HCT116 (cell line): ENCODE measurements around the gene SHROOM1. TPM values are rescaled to one million over a fixed set of nuclear protein-coding genes. Genes with fewer than 3 reads are reported as not detected.

Experiments used
- ATAC-seq: fragments of 200-7000 bp; cut with Tn5 transposase; 2 replicates; pipeline ENCODE4 v1.9.1; 2020; ENCODE audit warnings: mild to moderate bottlenecking, moderate library complexity
- BruUV-seq: library from RNA; stranded (reverse); fragments of 400-500 nt; replicated peaks from 2 replicates; lab custom pipeline; 2021; lab: Mats Ljungman, UMichigan
- CTCF ChIA-PET: fragments of 300-600 bp; sonication (Branson Sonifier 250); formaldehyde crosslinking; loops from one replicate; lab custom pipeline; 2021; ENCODE audit warnings: antibody characterized with exemption; lab: Charles Lee
- POLR2A ChIA-PET: fragments of 300-600, 350-600 bp; sonication (Branson Sonifier 250); formaldehyde crosslinking; loops from one replicate; lab custom pipeline; 2021; ENCODE audit warnings: antibody characterized with exemption; lab: Charles Lee
- RAD21 ChIA-PET, 2 experiments: fragments of 300-600 bp; sonication (Branson Sonifier 250); formaldehyde crosslinking; loops; one replicate each; lab custom pipeline; 2023; ENCODE audit warnings: low total read pairs in 2 of 2; ENCODE audit not compliant: uncharacterized antibody in 2 of 2, unreplicated experiment in 2 of 2, low non-redundant PET in 1 of 2; lab: Charles Lee
- DNase-seq: peaks from one replicate; pipeline ENCODE4 v3.0.0-alpha.2; 2010; ENCODE audit warnings: low read depth, low spot score
- H2AFZ ChIP-seq: fragments of 200-600 bp; shearing (Covaris generic), sonication (generic); 2 replicates; pipeline ENCODE4 v1.6.1; 2017; ENCODE audit warnings: low read depth, mixed run types, mixed read lengths, antibody characterized with exemption, low read length; ENCODE audit not compliant: poor library complexity, severe bottlenecking
- H3K27ac ChIP-seq: 2 replicates; pipeline ENCODE4 v1.5.1; 2012; ENCODE audit warnings: low read depth, low read length
- H3K27me3 ChIP-seq: fragments of 200-600 bp; sonication (generic); 2 replicates; pipeline ENCODE4 v1.6.1; 2016; ENCODE audit warnings: mixed run types, low read length, mixed read lengths; ENCODE audit not compliant: insufficient read depth
- H3K36me3 ChIP-seq, 2 experiments: fragments of 200-500 bp in 1 of 2; fragments of 200-600 bp in 1 of 2; sonication (Bioruptor generic) in 1 of 2; sonication (generic) in 1 of 2; 2 replicates each; pipeline versions ENCODE4 v1.5.1 to v1.6.1; 2014 to 2016; ENCODE audit warnings: low read length in 2 of 2, inconsistent platforms in 1 of 2, mixed read lengths in 1 of 2, mixed run types in 1 of 2; ENCODE audit not compliant: insufficient read depth in 2 of 2, control insufficient read depth in 1 of 2
- H3K4me1 ChIP-seq, 2 experiments: fragments of 200-600 bp in 1 of 2; sonication (generic) in 1 of 2; 2 replicates each; pipeline versions ENCODE4 v1.5.1 to v1.6.1; 2012 to 2017; ENCODE audit warnings: low read length in 2 of 2, inconsistent platforms in 1 of 2, mild to moderate bottlenecking in 1 of 2, mixed read lengths in 1 of 2, mixed run types in 1 of 2, moderate library complexity in 1 of 2; ENCODE audit not compliant: insufficient read depth in 2 of 2, control insufficient read depth in 1 of 2
- H3K4me2 ChIP-seq: fragments of 200-600 bp; sonication (generic); 2 replicates; pipeline ENCODE4 v1.6.1; 2017; ENCODE audit warnings: mixed run types, low read length, mixed read lengths
- H3K4me3 ChIP-seq, 2 experiments: fragments of 200-600 bp in 1 of 2; sonication (generic) in 1 of 2; replicated peaks in 1 of 2; 2 replicates each; pipeline ENCODE4 v1.5.1; 2011 to 2016; ENCODE audit warnings: low read length in 2 of 2, control low read depth in 1 of 2, low read depth in 1 of 2, mild to moderate bottlenecking in 1 of 2, mixed read lengths in 1 of 2, mixed run types in 1 of 2
- H3K79me2 ChIP-seq: fragments of 200-600 bp; sonication (generic); 2 replicates; pipeline ENCODE4 v1.6.1; 2017; ENCODE audit warnings: mild to moderate bottlenecking, mixed run types, low read length, moderate library complexity, mixed read lengths; ENCODE audit not compliant: insufficient read depth
- H3K9ac ChIP-seq: fragments of 200-600 bp; sonication (generic); 2 replicates; pipeline ENCODE4 v1.6.1; 2016; ENCODE audit warnings: low read length, mixed read lengths
- H3K9me2 ChIP-seq: fragments of 200-600 bp; sonication (generic), shearing (Covaris generic); 2 replicates; pipeline ENCODE4 v1.6.1; 2017; ENCODE audit warnings: mixed run types, mild to moderate bottlenecking, moderate library complexity; ENCODE audit not compliant: insufficient read depth
- H3K9me3 ChIP-seq, 2 experiments: fragments of 200-500 bp in 1 of 2; fragments of 200-600 bp in 1 of 2; sonication (Bioruptor generic) in 1 of 2; sonication (generic) in 1 of 2; 2 replicates each; pipeline ENCODE4 v1.6.1; 2014 to 2017; ENCODE audit warnings: low read length in 2 of 2, mixed read lengths in 2 of 2, inconsistent platforms in 1 of 2, low read depth in 1 of 2, mild to moderate bottlenecking in 1 of 2, mixed run types in 1 of 2, moderate library complexity in 1 of 2; ENCODE audit not compliant: control insufficient read depth in 1 of 2, insufficient read depth in 1 of 2
- H4K20me1 ChIP-seq: fragments of 200-600 bp; sonication (generic), shearing (Covaris generic); 2 replicates; pipeline ENCODE4 v1.6.1; 2017; ENCODE audit warnings: mixed run types, mild to moderate bottlenecking, moderate library complexity; ENCODE audit not compliant: insufficient read depth
- CBX3 ChIP-seq: IDR thresholded peaks from 2 replicates; pipeline ENCODE4 v1.6.1; 2012; ENCODE audit warnings: low read depth
- CEBPB ChIP-seq: IDR thresholded peaks from 2 replicates; pipeline ENCODE4 v1.6.1; 2012; ENCODE audit warnings: low read depth
- EGR1 ChIP-seq: IDR thresholded peaks from 2 replicates; pipeline ENCODE4 v1.6.1; 2012; ENCODE audit warnings: low read depth
- ELF1 ChIP-seq: IDR thresholded peaks from 2 replicates; pipeline ENCODE4 v1.6.1; 2012; ENCODE audit warnings: low read depth, borderline replicate concordance
- EZH2 ChIP-seq: fragments of 200-600 bp; sonication (generic); IDR thresholded peaks from 2 replicates; pipeline ENCODE4 v1.6.1; 2017; ENCODE audit warnings: antibody characterized with exemption, mixed run types
- FOSL1 ChIP-seq: IDR thresholded peaks from 2 replicates; pipeline ENCODE4 v1.6.1; 2012; ENCODE audit warnings: low read depth
- JUND ChIP-seq: IDR thresholded peaks from 2 replicates; pipeline ENCODE4 v1.6.1; 2012
- POLR2AphosphoS5 ChIP-seq: IDR thresholded peaks from 2 replicates; pipeline ENCODE4 v1.6.1; 2011; ENCODE audit warnings: mild to moderate bottlenecking, low read depth, low read length, moderate library complexity
- SIN3A ChIP-seq: IDR thresholded peaks from 2 replicates; pipeline ENCODE4 v1.6.1; 2012; ENCODE audit warnings: low read depth
- SP1 ChIP-seq: IDR thresholded peaks from 2 replicates; pipeline ENCODE4 v1.6.1; 2012; ENCODE audit warnings: low read depth
- SRF ChIP-seq: IDR thresholded peaks from 2 replicates; pipeline ENCODE4 v1.6.1; 2012; ENCODE audit warnings: low read depth
- YY1 ChIP-seq: IDR thresholded peaks from 2 replicates; pipeline ENCODE4 v1.6.1; 2011; ENCODE audit warnings: low read length, low read depth, moderate library complexity, mild to moderate bottlenecking; ENCODE audit not compliant: insufficient replicate concordance; ENCODE audit errors: extremely low read depth
- ZNF274 ChIP-seq: fragments of 200-500 bp; sonication (Bioruptor generic); IDR thresholded peaks from 2 replicates; pipeline ENCODE4 v1.6.1; 2014; ENCODE audit warnings: mild to moderate bottlenecking, low read depth, low read length, inconsistent platforms
- intact Hi-C: fragments of 100-400 bp; cut with micrococcal nuclease; formaldehyde crosslinking; loops from 2 replicates; pipeline ENCODE4 v1.10.0; 2022
- total RNA-seq: library from RNA; stranded (reverse); gene quantifications from one replicate; pipeline ENCODE4 v1.2.1, GENCODE V29; 2021; ENCODE audit not compliant: unreplicated experiment
- TF ChIP-seq, protein P1 (sequence below): IDR thresholded peaks from 2 replicates; pipeline ENCODE4 v1.6.1; 2012; ENCODE audit warnings: low read depth

The SHROOM1 gene
- total RNA-seq, 1 experiment from 2014 or later: 9.5 TPM

DNA sequence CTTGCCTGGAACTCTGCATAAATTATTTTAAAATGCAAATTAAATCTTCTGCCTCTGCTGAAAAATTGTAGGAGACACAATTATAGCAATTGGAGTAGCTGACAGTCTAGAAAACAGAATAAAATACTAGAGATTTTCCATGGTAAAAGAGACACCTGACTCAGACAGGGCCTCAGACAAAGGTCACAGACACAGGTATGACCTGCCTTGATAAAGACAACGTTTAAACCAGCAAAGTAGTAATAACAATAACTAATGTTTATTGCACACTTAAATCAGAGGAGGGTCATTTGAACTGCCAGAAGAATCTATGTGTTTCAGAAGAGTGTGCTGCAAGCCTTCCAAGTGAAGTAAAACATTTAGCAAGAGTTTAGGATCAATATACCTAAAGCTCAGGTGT lies 13.4 kb downstream of the SHROOM1 start:
- Histone ChIP-seq H3K4me1 (peaks cover 0 to 18% of the 10 kb centered on the region in 2 experiments; a peak in 3 of 4 replicates), H3K27me3 (no peaks in the 10 kb centered on the region), H3K4me2 (no peak overlapping the region), H3K9me2 (no peaks in the 10 kb centered on the region), H3K79me2 (no peaks in the 10 kb centered on the region), H3K36me3 (no peaks in the 10 kb centered on the region), H4K20me1 (no peaks in the 10 kb centered on the region), H3K9ac (no peak overlapping the region), H3K27ac (no peak overlapping the region), H3K9me3 (no peaks in the 10 kb centered on the region), H3K4me3 (no peak overlapping the region), H2AFZ (no peak overlapping the region)
- ChIA-PET CTCF (interaction anchor here (1.2 to 1.5 kb wide), 2 partner anchors 10 to 311 kb away, joined by 3 to 8 read pairs; no protein-coding TSS in a partner anchor), RAD21 (interaction anchor here in 1 of 2 experiments (1.2 kb wide), 1 partner anchor 290 kb away, joined by 3 read pairs; no protein-coding TSS in a partner anchor), POLR2A (no interaction called here)
- intact Hi-C loops: no loop called here
- no TSS peak for BruUV-seq
- ATAC-seq (no peak), DNase-seq (no peak)
- TF ChIP-seq EGR1: no peak
- no peak for TF ChIP-seq SP1
- no peak for TF ChIP-seq ZNF274
- no peak for TF ChIP-seq YY1
- TF ChIP-seq, protein P1, sequence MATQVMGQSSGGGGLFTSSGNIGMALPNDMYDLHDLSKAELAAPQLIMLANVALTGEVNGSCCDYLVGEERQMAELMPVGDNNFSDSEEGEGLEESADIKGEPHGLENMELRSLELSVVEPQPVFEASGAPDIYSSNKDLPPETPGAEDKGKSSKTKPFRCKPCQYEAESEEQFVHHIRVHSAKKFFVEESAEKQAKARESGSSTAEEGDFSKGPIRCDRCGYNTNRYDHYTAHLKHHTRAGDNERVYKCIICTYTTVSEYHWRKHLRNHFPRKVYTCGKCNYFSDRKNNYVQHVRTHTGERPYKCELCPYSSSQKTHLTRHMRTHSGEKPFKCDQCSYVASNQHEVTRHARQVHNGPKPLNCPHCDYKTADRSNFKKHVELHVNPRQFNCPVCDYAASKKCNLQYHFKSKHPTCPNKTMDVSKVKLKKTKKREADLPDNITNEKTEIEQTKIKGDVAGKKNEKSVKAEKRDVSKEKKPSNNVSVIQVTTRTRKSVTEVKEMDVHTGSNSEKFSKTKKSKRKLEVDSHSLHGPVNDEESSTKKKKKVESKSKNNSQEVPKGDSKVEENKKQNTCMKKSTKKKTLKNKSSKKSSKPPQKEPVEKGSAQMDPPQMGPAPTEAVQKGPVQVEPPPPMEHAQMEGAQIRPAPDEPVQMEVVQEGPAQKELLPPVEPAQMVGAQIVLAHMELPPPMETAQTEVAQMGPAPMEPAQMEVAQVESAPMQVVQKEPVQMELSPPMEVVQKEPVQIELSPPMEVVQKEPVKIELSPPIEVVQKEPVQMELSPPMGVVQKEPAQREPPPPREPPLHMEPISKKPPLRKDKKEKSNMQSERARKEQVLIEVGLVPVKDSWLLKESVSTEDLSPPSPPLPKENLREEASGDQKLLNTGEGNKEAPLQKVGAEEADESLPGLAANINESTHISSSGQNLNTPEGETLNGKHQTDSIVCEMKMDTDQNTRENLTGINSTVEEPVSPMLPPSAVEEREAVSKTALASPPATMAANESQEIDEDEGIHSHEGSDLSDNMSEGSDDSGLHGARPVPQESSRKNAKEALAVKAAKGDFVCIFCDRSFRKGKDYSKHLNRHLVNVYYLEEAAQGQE: no peak

DNA sequence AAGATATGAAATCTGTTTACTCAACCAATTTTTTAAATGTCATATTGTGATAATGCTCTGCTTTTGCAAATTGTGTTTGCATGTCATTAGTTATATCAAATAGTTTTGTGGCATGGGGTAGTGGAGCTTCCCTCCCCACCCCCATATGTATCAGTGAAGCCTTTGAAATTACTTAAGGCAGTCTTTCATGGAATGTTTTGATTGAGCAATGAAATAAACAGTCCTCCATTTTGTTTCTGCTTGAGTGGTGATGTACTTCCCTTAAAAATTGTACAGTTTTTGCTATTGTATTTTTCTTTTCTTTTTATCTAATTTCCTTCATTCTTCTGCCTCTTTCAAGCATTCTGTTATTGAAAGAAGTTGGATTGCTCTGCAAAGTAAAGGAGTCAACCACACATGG lies 13.9 kb downstream of the SHROOM1 start:
- H3K9ac ChIP-seq: no peak overlapping the region
- H3K4me2 ChIP-seq: no peak overlapping the region
- intact Hi-C loops: no loop called here
- H3K4me3 ChIP-seq: no peak overlapping the region
- CTCF ChIA-PET: interaction anchor here (1.5 kb wide), 1 partner anchor 9 kb away, joined by 8 read pairs; no protein-coding TSS in a partner anchor
- H3K36me3 ChIP-seq: no peaks in the 10 kb centered on the region
- RAD21 ChIA-PET: no interaction called here
- no TSS peak for BruUV-seq
- H3K9me2 ChIP-seq: no peaks in the 10 kb centered on the region
- H3K9me3 ChIP-seq: no peaks in the 10 kb centered on the region
- H3K4me1 ChIP-seq: peaks cover 0 to 18% of the 10 kb centered on the region in 2 experiments; a peak in 3 of 4 replicates
- H3K27ac ChIP-seq: no peak overlapping the region
- no peaks in the 10 kb centered on the region for H3K27me3 ChIP-seq
- ATAC-seq: no peak
- no peaks in the 10 kb centered on the region for H4K20me1 ChIP-seq
- DNase-seq: no peak
- H2AFZ ChIP-seq: no peak overlapping the region
- no peaks in the 10 kb centered on the region for H3K79me2 ChIP-seq
- POLR2A ChIA-PET: no interaction called here
- TF ChIP-seq JUND (no peak), EZH2 (no peak), FOSL1 (no peak), ELF1 (no peak), SIN3A (no peak), YY1 (no peak), POLR2AphosphoS5 (no peak), CBX3 (no peak), CEBPB (no peak), SRF (no peak)
- TF ChIP-seq, protein P1: no peak
